Skeletal muscle cell (primary cell): ENCODE results near the gene NOP9.
"Not testable (repeated sequence)": the region's sequence is repeated elsewhere in the genome, so short reads cannot be mapped to it uniquely, and the experiment has no call there.

Source experiments
- DNase-seq: peaks from one replicate; pipeline ENCODE4 v3.0.0-alpha.2; 2010; ENCODE audit warnings: low read depth
- H3K4me3 ChIP-seq: 2 replicates; pipeline ENCODE4 v1.5.1; 2011; ENCODE audit warnings: low read depth, mild to moderate bottlenecking, control low read depth, low read length, moderate library complexity

Gene NOP9

GRCh38 chr14:24321212-24321975 lies 21.7 kb downstream of the NOP9 start:
- no peak for DNase-seq
- no peak overlapping the region for H3K4me3 ChIP-seq

- no peak overlapping the region for H3K4me3 ChIP-seq
- DNase-seq: no peak
These were observed 23.0 kb downstream of the NOP9 start for GRCh38 chr14:24322672-24323071.

- DNase-seq: no peak
- H3K4me3 ChIP-seq: no peak overlapping the region
These were observed 23.7 kb downstream of the NOP9 start for GRCh38 chr14:24323341-24323740.

- DNase-seq: no peak
- no peak overlapping the region for H3K4me3 ChIP-seq
These were observed 24.4 kb downstream of the NOP9 start for GRCh38 chr14:24324024-24324423.

- no peak for DNase-seq
- no peak overlapping the region for H3K4me3 ChIP-seq
These were observed 25.4 kb downstream of the NOP9 start for GRCh38 chr14:24325041-24325530.

- DNase-seq: no peak
- no peak overlapping the region for H3K4me3 ChIP-seq
These were observed 26.3 kb downstream of the NOP9 start for GRCh38 chr14:24325963-24326362.

GRCh38 chr14:24327303-24327702 lies 27.7 kb downstream of the NOP9 start:
- no peak overlapping the region for H3K4me3 ChIP-seq
- no peak for DNase-seq

GRCh38 chr14:24327914-24328313 lies 28.3 kb downstream of the NOP9 start:
- DNase-seq: not testable (repeated sequence)

GRCh38 chr14:24329073-24329663 lies 29.5 kb downstream of the NOP9 start:
- no peak for DNase-seq
- no peak overlapping the region for H3K4me3 ChIP-seq

More at GRCh38 chr14:24327914-24328313, 28.3 kb downstream of the NOP9 start:
- not testable (repeated sequence) for H3K4me3 ChIP-seq

GRCh38 chr14:24329736-24330135 lies 30.1 kb downstream of the NOP9 start:
- H3K4me3 ChIP-seq: no peak overlapping the region
- no peak for DNase-seq

GRCh38 chr14:24330973-24331674 lies 31.5 kb downstream of the NOP9 start:
- no peak overlapping the region for H3K4me3 ChIP-seq
- DNase-seq: no peak

GRCh38 chr14:24331731-24332267 lies 32.1 kb downstream of the NOP9 start:
- no peak overlapping the region for H3K4me3 ChIP-seq
- DNase-seq: no peak

GRCh38 chr14:24332268-24332993 lies 32.8 kb downstream of the NOP9 start:
- peak overlapping the region; percentile 33 for H3K4me3 ChIP-seq
- DNase-seq: no peak

GRCh38 chr14:24334431-24335291 lies 35.0 kb downstream of the NOP9 start, which contains the start of gene ADCY4:
TSS of gene ADCY4 (minus strand) at chr14:24335071. CDS start at chr14:24334652, 419 bp downstream.
- no peak for DNase-seq
- peak within 1 kb of the TSS; percentile 33 for H3K4me3 ChIP-seq

GRCh38 chr14:24335461-24336171 lies 36.0 kb downstream of the NOP9 start:
- no peak overlapping the region for H3K4me3 ChIP-seq

GRCh38 chr14:24337144-24337823 lies 37.6 kb downstream of the NOP9 start:
- no peak for DNase-seq
- no peak overlapping the region for H3K4me3 ChIP-seq

More at GRCh38 chr14:24335461-24336171, 36.0 kb downstream of the NOP9 start:
- no peak for DNase-seq

GRCh38 chr14:24337824-24338175 lies 38.1 kb downstream of the NOP9 start:
- no peak overlapping the region for H3K4me3 ChIP-seq
- DNase-seq: no peak
